ENCODE results near the gene HEXD.
"Not testable (repeated sequence)": the region's sequence is repeated elsewhere in the genome, so short reads cannot be mapped to it uniquely, and the experiment has no call there.

HEXD gene

GRCh38 chr17:82442643-82443464 is 24.7 kb downstream of the HEXD start:
- no peak for DNase-seq

- no peak for DNase-seq
These were observed 25.5 kb downstream of the HEXD start for GRCh38 chr17:82443465-82444283.

GRCh38 chr17:82444284-82444893 is 26.2 kb downstream of the HEXD start:
- no peak for DNase-seq

GRCh38 chr17:82444941-82445521 is 26.9 kb downstream of the HEXD start:
- DNase-seq = no peak

GRCh38 chr17:82445542-82445941 is 27.4 kb downstream of the HEXD start:
- DNase-seq = no peak

GRCh38 chr17:82446124-82446523 is 28.0 kb downstream of the HEXD start:
- no peak for DNase-seq

GRCh38 chr17:82446649-82447048 is 28.5 kb downstream of the HEXD start:
- no peak for DNase-seq

- no peak for DNase-seq
These were observed 29.7 kb downstream of the HEXD start for GRCh38 chr17:82447876-82448275.

GRCh38 chr17:82449131-82449882 is 31.2 kb downstream of the HEXD start:
- DNase-seq = no peak

- no peak for DNase-seq
These were observed 31.8 kb downstream of the HEXD start for GRCh38 chr17:82449883-82450356.

GRCh38 chr17:82450357-82451106 is 32.4 kb downstream of the HEXD start, which contains the start of gene CYBC1:
Gene CYBC1 (minus strand): TSS chr17:82450752. CDS start chr17:82449254, 1,498 bp downstream.
- DNase-seq = peak; percentile 60

GRCh38 chr17:82452162-82452561 is 34.0 kb downstream of the HEXD start:
- DNase-seq = no peak

- not testable (repeated sequence) for DNase-seq
These were observed 35.0 kb downstream of the HEXD start for GRCh38 chr17:82453151-82453550.

- DNase-seq = not testable (repeated sequence)
These were observed 35.6 kb downstream of the HEXD start for GRCh38 chr17:82453706-82454105.

- no peak for DNase-seq
These were observed 39.2 kb downstream of the HEXD start for GRCh38 chr17:82457073-82457928.

GRCh38 chr17:82457929-82458178 is 39.7 kb downstream of the HEXD start:
- no peak for DNase-seq

GRCh38 chr17:82458179-82458884 is 40.2 kb downstream of the HEXD start, which contains the start of gene NARF:
Gene NARF (plus strand): TSS chr17:82458741. CDS start chr17:82458804, 63 bp downstream.
- DNase-seq = peak; percentile 91

- DNase-seq = no peak
These were observed 40.8 kb downstream of the HEXD start for GRCh38 chr17:82458885-82459424.

- not testable (repeated sequence) for DNase-seq
These were observed 41.8 kb downstream of the HEXD start for GRCh38 chr17:82459936-82460335.
